ENCODE measurements around the gene MRPS5.
"Not testable (repeated sequence)": the region's sequence is repeated elsewhere in the genome, so short reads cannot be mapped to it uniquely, and the experiment has no call there.

MRPS5 gene

DNA sequence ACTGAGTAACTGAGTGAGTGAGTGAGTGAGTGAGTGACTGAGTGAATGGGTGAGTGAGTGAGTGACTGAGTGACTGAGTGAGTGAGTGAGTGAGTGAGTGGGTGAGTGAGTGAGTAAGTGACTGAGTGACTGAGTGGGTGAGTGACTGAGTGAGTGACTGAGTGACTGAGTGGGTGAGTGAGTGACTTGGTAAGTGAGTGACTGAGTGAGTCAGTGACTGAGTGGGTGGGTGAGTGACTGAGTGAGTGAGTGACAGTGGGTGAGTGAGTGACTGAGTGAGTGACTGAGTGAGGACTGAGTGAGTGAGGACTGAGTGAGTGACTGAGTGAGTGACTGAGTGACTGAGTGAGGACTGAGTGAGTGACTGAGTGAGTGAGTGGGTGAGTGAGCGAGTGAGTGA lies 82.2 kb downstream of the MRPS5 start:
- Histone ChIP-seq H3K4me1 (ENCODE audit: control insufficient read depth, insufficient read depth, low read length) (peaks cover 39% of the 10 kb centered on the region), H3K36me3 (ENCODE audit: control insufficient read depth, insufficient read depth, low read length) (no peaks in the 10 kb centered on the region), H3K9ac (ENCODE audit: low read length) (no peak overlapping the region), H3K9me3 (ENCODE audit: control insufficient read depth, low read length) (no peaks in the 10 kb centered on the region), H3K27me3 (ENCODE audit: control insufficient read depth, insufficient read depth, low read length) (peaks cover 3% of the 10 kb centered on the region), H3K4me3 (ENCODE audit: low read length) (no peak overlapping the region)

DNA sequence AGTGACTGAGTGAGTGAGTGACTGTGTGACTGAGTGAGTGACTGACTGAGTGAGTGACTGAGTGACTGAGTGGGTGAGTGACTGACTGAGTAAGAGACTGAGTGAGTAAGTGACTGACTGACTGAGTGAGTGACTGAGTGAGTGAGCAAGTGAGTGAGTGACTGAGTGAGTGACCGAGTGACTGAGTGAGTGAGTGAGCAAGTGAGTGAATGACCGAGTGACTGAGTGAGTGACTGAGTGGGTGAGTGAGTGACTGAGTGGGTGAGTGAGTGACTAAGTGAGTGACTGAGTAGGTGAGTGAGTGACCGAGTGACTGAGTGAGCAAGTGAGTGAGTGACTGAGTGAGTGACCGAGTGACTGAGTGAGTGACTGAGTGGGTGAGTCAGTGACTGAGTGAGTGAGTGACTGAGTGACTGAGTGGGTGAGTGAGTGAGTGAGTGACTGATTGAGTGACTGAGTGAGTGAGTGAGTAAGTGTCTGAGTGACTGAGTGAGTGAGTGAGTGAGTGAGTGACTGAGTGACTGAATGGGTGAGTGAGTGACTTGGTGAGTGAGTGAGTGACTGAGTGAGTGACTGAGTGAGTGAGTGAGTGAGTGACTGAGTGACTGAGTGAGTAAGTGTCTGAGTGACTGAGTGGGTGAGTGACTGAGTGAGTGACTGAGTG lies 82.8 kb downstream of the MRPS5 start:
- Histone ChIP-seq H3K27me3 (ENCODE audit: control insufficient read depth, insufficient read depth, low read length) (peaks cover 9% of the 10 kb centered on the region), H3K9ac (ENCODE audit: low read length) (no peak overlapping the region), H3K36me3 (ENCODE audit: control insufficient read depth, insufficient read depth, low read length) (no peaks in the 10 kb centered on the region), H3K9me3 (ENCODE audit: control insufficient read depth, low read length) (no peaks in the 10 kb centered on the region), H3K4me3 (ENCODE audit: low read length) (no peak overlapping the region), H3K4me1 (ENCODE audit: control insufficient read depth, insufficient read depth, low read length) (peaks cover 35% of the 10 kb centered on the region)

- H3K9ac ChIP-seq (ENCODE audit: low read length); H3K36me3 ChIP-seq (ENCODE audit: control insufficient read depth, insufficient read depth, low read length); H3K4me3 ChIP-seq (ENCODE audit: low read length); H3K9me3 ChIP-seq (ENCODE audit: control insufficient read depth, low read length): not testable (repeated sequence)
- Histone ChIP-seq H3K4me1 (ENCODE audit: control insufficient read depth, insufficient read depth, low read length) (peaks cover 27% of the 10 kb centered on the region), H3K27me3 (ENCODE audit: control insufficient read depth, insufficient read depth, low read length) (peaks cover 13% of the 10 kb centered on the region)
These were observed 83.6 kb downstream of the MRPS5 start for GRCh38 chr2:95037841-95038585.

GRCh38 chr2:95037384-95037839 lies 84.2 kb downstream of the MRPS5 start:
- Histone ChIP-seq H3K9ac (ENCODE audit: low read length) (no peak overlapping the region), H3K36me3 (ENCODE audit: control insufficient read depth, insufficient read depth, low read length) (no peaks in the 10 kb centered on the region), H3K4me1 (ENCODE audit: control insufficient read depth, insufficient read depth, low read length) (peaks cover 22% of the 10 kb centered on the region), H3K9me3 (ENCODE audit: control insufficient read depth, low read length) (no peaks in the 10 kb centered on the region), H3K4me3 (ENCODE audit: low read length) (no peak overlapping the region), H3K27me3 (ENCODE audit: control insufficient read depth, insufficient read depth, low read length) (peaks cover 14% of the 10 kb centered on the region)

- H3K9ac ChIP-seq (ENCODE audit: low read length) = no peak overlapping the region
- H3K27me3 ChIP-seq (ENCODE audit: control insufficient read depth, insufficient read depth, low read length) = peaks cover 21% of the 10 kb centered on the region
- H3K4me1 ChIP-seq (ENCODE audit: control insufficient read depth, insufficient read depth, low read length) = peaks cover 18% of the 10 kb centered on the region
These were observed 84.8 kb downstream of the MRPS5 start for GRCh38 chr2:95036596-95037383.

More at GRCh38 chr2:95036596-95037383, 84.8 kb downstream of the MRPS5 start:
- Histone ChIP-seq H3K4me3 (ENCODE audit: low read length) (no peak overlapping the region), H3K9me3 (ENCODE audit: control insufficient read depth, low read length) (no peaks in the 10 kb centered on the region), H3K36me3 (ENCODE audit: control insufficient read depth, insufficient read depth, low read length) (no peaks in the 10 kb centered on the region)

Data from mucosa of stomach (tissue), 1 donor.